Neural crest cell (in vitro differentiated cells): Measurements from ENCODE around the gene MVP. TPM values are rescaled to one million over a fixed set of nuclear protein-coding genes. Genes with fewer than 3 reads are reported as not detected.
"Not testable (repeated sequence)": the region's sequence is repeated elsewhere in the genome, so short reads cannot be mapped to it uniquely, and the experiment has no call there.

Experiments
- DNase-seq: peaks from one replicate; pipeline ENCODE4 v3.0.0; 2021; ENCODE audit warnings: low read depth, mixed read lengths, low spot score
- H3K27ac Mint-ChIP-seq: one replicate; pipeline ENCODE4 v1.8.0; 2021; ENCODE audit warnings: mild to moderate bottlenecking, mixed read lengths; ENCODE audit not compliant: unreplicated experiment
- H3K27me3 Mint-ChIP-seq: 2 replicates; pipeline ENCODE4 v1.8.0; 2021; ENCODE audit warnings: low read depth, mild to moderate bottlenecking, mixed read lengths
- H3K36me3 Mint-ChIP-seq: 2 replicates; pipeline ENCODE4 v1.8.0; 2021; ENCODE audit warnings: low read depth, mild to moderate bottlenecking, mixed read lengths
- H3K4me1 Mint-ChIP-seq: 2 replicates; pipeline ENCODE4 v1.8.0; 2021; ENCODE audit warnings: mixed read lengths
- H3K4me3 Mint-ChIP-seq: one replicate; pipeline ENCODE4 v1.8.0; 2021; ENCODE audit warnings: mild to moderate bottlenecking, mixed read lengths
- H3K9me3 Mint-ChIP-seq: 2 replicates; pipeline ENCODE4 v1.8.0; 2021; ENCODE audit warnings: mixed read lengths
- total RNA-seq: library from RNA; stranded (reverse); gene quantifications from 2 replicates; pipeline ENCODE4 v1.2.1, GENCODE V29; 2021
- TF ChIP-seq, protein P1 (sequence below): fragments of 200-600 bp; sonication (generic); conservative IDR thresholded peaks from 2 replicates; pipeline ENCODE4 v1.5.0; 2021; ENCODE audit warnings: antibody characterized with exemption, mild to moderate bottlenecking

The MVP gene
- total RNA-seq, 1 donor from 2014 or later, result 1.6 TPM

- TF ChIP-seq, protein P1, sequence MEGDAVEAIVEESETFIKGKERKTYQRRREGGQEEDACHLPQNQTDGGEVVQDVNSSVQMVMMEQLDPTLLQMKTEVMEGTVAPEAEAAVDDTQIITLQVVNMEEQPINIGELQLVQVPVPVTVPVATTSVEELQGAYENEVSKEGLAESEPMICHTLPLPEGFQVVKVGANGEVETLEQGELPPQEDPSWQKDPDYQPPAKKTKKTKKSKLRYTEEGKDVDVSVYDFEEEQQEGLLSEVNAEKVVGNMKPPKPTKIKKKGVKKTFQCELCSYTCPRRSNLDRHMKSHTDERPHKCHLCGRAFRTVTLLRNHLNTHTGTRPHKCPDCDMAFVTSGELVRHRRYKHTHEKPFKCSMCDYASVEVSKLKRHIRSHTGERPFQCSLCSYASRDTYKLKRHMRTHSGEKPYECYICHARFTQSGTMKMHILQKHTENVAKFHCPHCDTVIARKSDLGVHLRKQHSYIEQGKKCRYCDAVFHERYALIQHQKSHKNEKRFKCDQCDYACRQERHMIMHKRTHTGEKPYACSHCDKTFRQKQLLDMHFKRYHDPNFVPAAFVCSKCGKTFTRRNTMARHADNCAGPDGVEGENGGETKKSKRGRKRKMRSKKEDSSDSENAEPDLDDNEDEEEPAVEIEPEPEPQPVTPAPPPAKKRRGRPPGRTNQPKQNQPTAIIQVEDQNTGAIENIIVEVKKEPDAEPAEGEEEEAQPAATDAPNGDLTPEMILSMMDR, result no peak
- Mint-ChIP-seq H3K27me3 (peaks cover 39% of the 10 kb centered on the region), H3K27ac (no peak overlapping the region), H3K4me1 (peaks cover 5% of the 10 kb centered on the region), H3K36me3 (no peaks in the 10 kb centered on the region), H3K9me3 (peaks cover 4% of the 10 kb centered on the region), H3K4me3 (no peak overlapping the region)
- no peak for DNase-seq
Measured at GRCh38 chr16:29881050-29881449, 60.8 kb downstream of the MVP start.

- Mint-ChIP-seq H3K36me3 (no peaks in the 10 kb centered on the region), H3K4me3 (no peak overlapping the region), H3K27ac (no peak overlapping the region), H3K9me3 (no peaks in the 10 kb centered on the region), H3K27me3 (peaks cover 13% of the 10 kb centered on the region), H3K4me1 (no peaks in the 10 kb centered on the region)
- TF ChIP-seq, protein P1, result no peak
- DNase-seq, result no peak
Measured at GRCh38 chr16:29883987-29884386, 63.7 kb downstream of the MVP start.

DNA sequence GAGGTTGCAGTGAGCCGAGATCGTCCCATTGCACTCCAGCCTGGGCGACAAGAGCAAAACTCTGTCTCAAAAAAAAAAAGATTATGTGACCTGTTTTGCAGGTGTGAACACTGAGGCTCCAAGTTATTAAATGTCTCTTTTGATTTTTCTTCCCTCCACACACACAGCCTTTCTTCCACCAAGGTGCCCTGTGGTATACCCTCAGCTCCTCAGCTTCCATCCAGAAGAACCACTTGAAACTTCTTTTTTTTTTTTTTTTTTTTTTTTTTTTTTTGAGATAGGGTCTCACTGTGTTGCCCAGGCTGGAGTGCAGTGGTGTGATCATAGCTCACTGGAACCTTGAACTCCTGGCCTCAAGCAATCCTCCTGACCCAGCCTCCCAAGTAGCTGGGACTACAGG lies 69.1 kb downstream of the MVP start:
- peaks cover 13% of the 10 kb centered on the region for H3K4me1 Mint-ChIP-seq
- not testable (repeated sequence) for H3K36me3 Mint-ChIP-seq

DNA sequence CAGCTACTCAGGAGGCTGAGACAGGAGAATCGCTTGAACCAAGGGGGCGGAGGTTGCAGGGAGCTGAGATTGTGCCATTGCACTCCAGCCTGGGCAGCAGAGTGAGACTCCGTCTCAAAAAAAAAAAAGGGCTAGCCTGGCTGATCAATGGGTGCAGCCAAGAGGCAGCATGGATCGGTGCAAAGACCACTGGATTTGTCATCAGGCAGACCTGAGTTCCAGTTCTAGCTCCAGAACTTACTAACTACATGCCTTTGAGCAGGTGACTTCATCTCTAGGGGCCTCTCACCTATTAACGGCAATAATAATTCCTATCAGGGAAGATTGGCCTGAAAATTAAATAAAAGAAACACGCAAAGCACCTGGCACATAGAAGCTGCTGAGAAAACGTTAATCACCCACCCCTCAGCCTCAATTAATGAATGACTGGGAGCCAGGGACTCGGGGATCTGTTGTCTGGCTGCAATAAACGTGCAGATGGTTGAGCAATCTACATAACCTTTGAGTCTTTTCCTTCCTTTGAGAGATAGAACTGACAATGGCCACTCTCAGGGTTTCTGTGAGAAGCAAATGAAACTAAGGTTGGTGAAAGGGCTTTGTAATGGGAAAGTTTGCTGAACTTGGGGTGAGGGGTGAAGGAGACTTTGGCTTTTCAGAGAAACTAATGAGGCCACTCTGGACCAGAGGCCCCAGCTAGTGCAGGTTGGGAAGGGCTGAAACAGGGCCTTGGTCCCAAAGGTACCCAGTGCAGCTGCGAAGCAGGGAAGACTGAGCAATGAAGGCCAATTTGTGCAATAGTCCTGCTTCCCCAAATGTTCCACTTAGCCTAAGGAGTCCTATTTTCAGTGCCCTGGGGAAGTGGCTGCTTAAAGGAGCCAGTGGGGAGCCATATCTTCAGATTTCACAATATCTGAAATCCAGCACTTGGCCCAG lies 71.5 kb downstream of the MVP start:
- no peak overlapping the region for H3K4me3 Mint-ChIP-seq
- no peaks in the 10 kb centered on the region for H3K9me3 Mint-ChIP-seq
- H3K27me3 Mint-ChIP-seq, result peaks cover 4% of the 10 kb centered on the region
- TF ChIP-seq, protein P1, result no peak
- H3K4me1 Mint-ChIP-seq, result peaks cover 13% of the 10 kb centered on the region
- peak overlapping the region; percentile 16 for H3K27ac Mint-ChIP-seq
- H3K36me3 Mint-ChIP-seq, result no peaks in the 10 kb centered on the region
- DNase-seq, result no peak

More for the DNA sequence above, 69.1 kb downstream of the MVP start:
- not testable (repeated sequence) for H3K27me3 Mint-ChIP-seq, H3K4me3 Mint-ChIP-seq, H3K9me3 Mint-ChIP-seq, DNase-seq, H3K27ac Mint-ChIP-seq

DNA sequence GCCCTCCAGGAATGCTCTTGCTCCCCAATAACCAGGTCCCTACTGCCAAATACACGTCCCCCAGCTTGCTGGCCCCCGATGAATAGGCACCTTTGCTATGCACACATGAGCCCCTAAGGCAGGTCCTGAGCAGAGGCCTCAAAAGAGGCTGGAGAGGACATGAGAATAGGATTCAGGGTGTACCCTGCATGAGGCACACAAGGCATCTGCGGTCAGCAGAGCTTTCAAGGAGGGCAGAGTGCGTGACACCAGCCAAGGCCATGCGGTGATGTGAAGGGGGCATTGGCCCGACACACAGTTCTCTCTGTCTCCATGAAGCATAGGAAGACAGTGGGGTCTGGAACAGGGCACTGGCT lies 72.2 kb downstream of the MVP start:
- Mint-ChIP-seq H3K27me3 (peaks cover 7% of the 10 kb centered on the region), H3K9me3 (no peaks in the 10 kb centered on the region), H3K36me3 (no peaks in the 10 kb centered on the region), H3K4me3 (no peak overlapping the region), H3K4me1 (peaks cover 16% of the 10 kb centered on the region), H3K27ac (no peak overlapping the region)
- no peak for DNase-seq
- TF ChIP-seq, protein P1, result no peak

DNA sequence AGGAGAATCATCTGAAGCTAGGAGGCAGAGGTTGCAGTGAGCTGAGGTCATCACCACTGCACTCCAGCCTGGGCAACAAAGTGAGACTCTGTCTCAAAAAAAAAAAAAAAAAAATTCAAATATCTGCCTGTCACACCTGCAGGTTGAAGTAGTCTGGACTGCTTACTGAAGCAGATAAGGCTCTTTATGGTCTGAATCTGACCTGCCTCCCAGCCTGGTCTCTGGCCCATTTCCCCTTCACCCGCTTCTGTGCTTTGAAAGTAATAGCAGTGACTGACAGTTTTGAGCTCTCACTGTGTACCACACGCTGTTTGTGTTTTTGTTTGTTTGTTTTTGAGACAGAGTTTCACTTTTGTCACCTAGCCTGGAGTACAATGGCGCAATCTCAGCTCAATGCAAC lies 73.3 kb downstream of the MVP start:
- Mint-ChIP-seq H3K27ac (no peak overlapping the region), H3K27me3 (peaks cover 18% of the 10 kb centered on the region), H3K9me3 (no peaks in the 10 kb centered on the region), H3K4me3 (no peak overlapping the region), H3K36me3 (no peaks in the 10 kb centered on the region), H3K4me1 (peaks cover 21% of the 10 kb centered on the region)
- TF ChIP-seq, protein P1, result no peak
- no peak for DNase-seq
